CD4-positive, alpha-beta T cell treated with Interleukin-6 for 4 hours (primary cell): ENCODE results near the gene EID1.
A peak's percentile ranks its signal among the peaks of the same experiment; 100 is the strongest.
"Not testable (repeated sequence)": the region's sequence is repeated elsewhere in the genome, so short reads cannot be mapped to it uniquely, and the experiment has no call there.

Source experiments
- DNase-seq: peaks from one replicate; pipeline ENCODE4 v3.0.0-alpha.2; 2020; ENCODE audit warnings: mixed read lengths

EID1 gene

GRCh38 chr15:48877630-48878595 is at the start of gene EID1:
Gene EID1, plus strand, starts transcription at chr15:48878134. Its CDS starts 43 bp downstream, at chr15:48878177.
- peak; percentile 91 for DNase-seq

GRCh38 chr15:48828471-48828870 is 49.5 kb upstream of the EID1 start:
- DNase-seq = no peak

GRCh38 chr15:48828906-48829305 is 49.0 kb upstream of the EID1 start:
- no peak for DNase-seq

GRCh38 chr15:48832648-48833047 is 45.3 kb upstream of the EID1 start:
- DNase-seq = no peak

GRCh38 chr15:48833526-48834239 is 44.3 kb upstream of the EID1 start:
- DNase-seq = no peak

- DNase-seq = no peak
Observed at GRCh38 chr15:48834756-48835155, 43.2 kb upstream of the EID1 start.

GRCh38 chr15:48842501-48842900 is 35.4 kb upstream of the EID1 start:
- no peak for DNase-seq

GRCh38 chr15:48845123-48845522 is 32.8 kb upstream of the EID1 start:
- DNase-seq = no peak

GRCh38 chr15:48850648-48851047 is 27.3 kb upstream of the EID1 start:
- DNase-seq = no peak

- DNase-seq = no peak
Observed at GRCh38 chr15:48851956-48852355, 26.0 kb upstream of the EID1 start.

- DNase-seq = not testable (repeated sequence)
Observed at GRCh38 chr15:48854434-48854833, 23.5 kb upstream of the EID1 start.

- DNase-seq = no peak
Observed at GRCh38 chr15:48855501-48856440, 22.2 kb upstream of the EID1 start.

GRCh38 chr15:48856942-48857341 is 21.0 kb upstream of the EID1 start:
- DNase-seq = no peak

GRCh38 chr15:48858401-48858800 is 19.5 kb upstream of the EID1 start:
- no peak for DNase-seq

- DNase-seq = no peak
Observed at GRCh38 chr15:48859426-48859825, 18.5 kb upstream of the EID1 start.

- DNase-seq = peak; percentile 59
Observed at GRCh38 chr15:48861813-48862431, 16.0 kb upstream of the EID1 start.

GRCh38 chr15:48862705-48863104 is 15.2 kb upstream of the EID1 start:
- no peak for DNase-seq

- DNase-seq = no peak
Observed at GRCh38 chr15:48865370-48866079, 12.4 kb upstream of the EID1 start.

GRCh38 chr15:48866141-48866563 is 11.8 kb upstream of the EID1 start:
- no peak for DNase-seq

- DNase-seq = no peak
Observed at GRCh38 chr15:48868023-48868422, 9.9 kb upstream of the EID1 start.

- DNase-seq = no peak
Observed at GRCh38 chr15:48868536-48868935, 9.4 kb upstream of the EID1 start.

- no peak for DNase-seq
Observed at GRCh38 chr15:48869966-48870365, 8.0 kb upstream of the EID1 start.
